T-helper 1 cell (primary cell): ENCODE results near the gene NRCAM.

Experiments
- DNase-seq, 5 donors: peaks; one replicate each; pipeline ENCODE4 v3.0.0-alpha.2; 2012 to 2020

Gene NRCAM

GRCh38 chr7:108193594-108194498, 262.4 kb downstream of the NRCAM start:
- no peak for DNase-seq

GRCh38 chr7:108190891-108191290, 265.3 kb downstream of the NRCAM start:
- no peak for DNase-seq

- no peak for DNase-seq
These were observed 266.4 kb downstream of the NRCAM start for GRCh38 chr7:108189733-108190388.

- DNase-seq: no peak
These were observed 267.5 kb downstream of the NRCAM start for GRCh38 chr7:108188724-108189123.

GRCh38 chr7:108181073-108181985, 274.9 kb downstream of the NRCAM start:
- DNase-seq: peak in 1 of 5 donors; percentile 13

GRCh38 chr7:108178398-108178797, 277.8 kb downstream of the NRCAM start:
- DNase-seq: no peak

- DNase-seq: no peak
These were observed 285.1 kb downstream of the NRCAM start for GRCh38 chr7:108171164-108171563.

- DNase-seq: no peak
These were observed 286.0 kb downstream of the NRCAM start for GRCh38 chr7:108170251-108170650.

- no peak for DNase-seq
These were observed 288.8 kb downstream of the NRCAM start for GRCh38 chr7:108167460-108167859.

GRCh38 chr7:108166687-108167086, 289.5 kb downstream of the NRCAM start:
- DNase-seq: no peak

GRCh38 chr7:108165723-108166122, 290.5 kb downstream of the NRCAM start:
- DNase-seq: no peak

GRCh38 chr7:108164946-108165345, 291.3 kb downstream of the NRCAM start:
- no peak for DNase-seq

- DNase-seq: no peak
These were observed 291.9 kb downstream of the NRCAM start for GRCh38 chr7:108164342-108164741.

GRCh38 chr7:108158776-108159175, 297.5 kb downstream of the NRCAM start:
- no peak for DNase-seq

GRCh38 chr7:108157606-108158335, 298.5 kb downstream of the NRCAM start:
- DNase-seq: no peak

- DNase-seq: no peak
These were observed 299.2 kb downstream of the NRCAM start for GRCh38 chr7:108156897-108157605.

GRCh38 chr7:108152198-108152597, 304.0 kb downstream of the NRCAM start:
- no peak for DNase-seq

- DNase-seq: no peak
These were observed 306.3 kb downstream of the NRCAM start for GRCh38 chr7:108149908-108150307.

GRCh38 chr7:108149119-108149518, 307.1 kb downstream of the NRCAM start:
- DNase-seq: no peak

GRCh38 chr7:108147031-108147563, 309.1 kb downstream of the NRCAM start:
- no peak for DNase-seq
